Measurements from ENCODE around the gene MBTPS2.
"Not testable (repeated sequence)": the region's sequence is repeated elsewhere in the genome, so short reads cannot be mapped to it uniquely, and the experiment has no call there.

MBTPS2 gene

DNA sequence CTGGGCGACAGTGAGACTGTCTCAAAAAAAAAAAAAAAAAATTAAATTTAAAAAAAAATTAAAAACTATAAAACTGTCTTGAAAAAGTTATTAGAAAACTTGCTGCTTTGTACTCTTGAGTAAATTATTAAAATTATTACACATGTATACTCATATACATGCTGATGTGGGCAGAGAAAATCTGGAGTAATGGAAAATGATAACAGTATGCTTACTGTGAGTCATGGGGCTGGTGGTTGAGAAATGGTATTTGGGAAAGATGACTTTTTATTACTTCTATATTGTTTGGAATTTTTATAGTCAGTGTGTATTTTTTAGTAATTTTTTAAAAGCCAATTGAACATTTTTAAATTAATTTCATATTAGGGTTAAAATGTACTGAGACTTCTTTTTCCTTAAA, 23.8 kb downstream of the MBTPS2 start:
- no peaks in the 10 kb centered on the region for H3K27me3 ChIP-seq (ENCODE audit: insufficient read depth, insufficient read length)
- H3K9ac ChIP-seq (ENCODE audit: insufficient read length, low read depth): no peak overlapping the region
- H3K4me1 ChIP-seq (ENCODE audit: insufficient read depth, insufficient read length): no peaks in the 10 kb centered on the region
- H3K9me3 ChIP-seq (ENCODE audit: insufficient read depth, low read length): no peaks in the 10 kb centered on the region
- TF ChIP-seq ZNF274 (IDR thresholded peaks at IDR 0.05; ENCODE audit: low read depth, low read length) (no peak), YY1 (IDR thresholded peaks at IDR 0.05; ENCODE audit: insufficient read depth, insufficient read length) (no peak), SUZ12 (IDR thresholded peaks at IDR 0.05; ENCODE audit: extremely low read depth, insufficient read depth, insufficient read length) (no peak)
- H3K4me3 ChIP-seq (ENCODE audit: insufficient read length, low read depth): no peak overlapping the region
- no peaks in the 10 kb centered on the region for H3K36me3 ChIP-seq (ENCODE audit: insufficient read depth, insufficient read length, low read length)
- no peak for DNase-seq (ENCODE audit: low read depth, low spot score)

DNA sequence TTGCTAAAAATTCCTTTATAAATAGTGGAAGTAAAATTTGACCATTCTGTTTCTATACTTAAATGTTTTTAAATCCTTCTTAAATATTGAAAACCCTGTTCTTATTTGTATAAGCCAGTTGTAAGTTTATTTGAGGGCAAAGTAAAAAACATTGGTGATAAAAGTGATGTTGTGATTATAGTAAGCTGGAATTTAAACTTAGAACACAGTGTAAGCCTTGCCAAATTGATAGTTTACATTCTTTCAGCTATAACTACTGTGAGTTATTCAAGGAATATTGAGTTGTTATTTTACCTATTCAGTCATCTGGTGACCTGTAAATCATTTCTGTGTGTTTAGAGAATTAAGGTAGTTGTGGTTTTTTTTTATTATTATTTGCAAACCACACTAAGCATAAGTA, 26.0 kb downstream of the MBTPS2 start:
- Histone ChIP-seq H3K9ac (ENCODE audit: insufficient read length, low read depth) (no peak overlapping the region), H3K4me3 (ENCODE audit: insufficient read length, low read depth) (no peak overlapping the region), H3K27me3 (ENCODE audit: insufficient read depth, insufficient read length) (no peaks in the 10 kb centered on the region), H3K9me3 (ENCODE audit: insufficient read depth, low read length) (no peaks in the 10 kb centered on the region), H3K4me1 (ENCODE audit: insufficient read depth, insufficient read length) (no peaks in the 10 kb centered on the region), H3K36me3 (ENCODE audit: insufficient read depth, insufficient read length, low read length) (peaks cover 10% of the 10 kb centered on the region)
- DNase-seq (ENCODE audit: low read depth, low spot score): no peak
- TF ChIP-seq SUZ12 (IDR thresholded peaks at IDR 0.05; ENCODE audit: extremely low read depth, insufficient read depth, insufficient read length) (no peak), YY1 (IDR thresholded peaks at IDR 0.05; ENCODE audit: insufficient read depth, insufficient read length) (no peak)

GRCh38 chrX:21870494-21870893, 31.1 kb downstream of the MBTPS2 start:
- H3K9me3 ChIP-seq (ENCODE audit: insufficient read depth, low read length): no peaks in the 10 kb centered on the region

GRCh38 chrX:21873063-21873775, 33.8 kb downstream of the MBTPS2 start:
- H3K4me3 ChIP-seq (ENCODE audit: insufficient read length, low read depth): no peak overlapping the region
- no peaks in the 10 kb centered on the region for H3K4me1 ChIP-seq (ENCODE audit: insufficient read depth, insufficient read length)
- DNase-seq (ENCODE audit: low read depth, low spot score): no peak
- peaks cover 14% of the 10 kb centered on the region for H3K36me3 ChIP-seq (ENCODE audit: insufficient read depth, insufficient read length, low read length)
- H3K9me3 ChIP-seq (ENCODE audit: insufficient read depth, low read length): no peaks in the 10 kb centered on the region
- H3K27me3 ChIP-seq (ENCODE audit: insufficient read depth, insufficient read length): no peaks in the 10 kb centered on the region
- TF ChIP-seq SUZ12 (IDR thresholded peaks at IDR 0.05; ENCODE audit: extremely low read depth, insufficient read depth, insufficient read length): no peak
- H3K9ac ChIP-seq (ENCODE audit: insufficient read length, low read depth): no peak overlapping the region

More at GRCh38 chrX:21870494-21870893, 31.1 kb downstream of the MBTPS2 start:
- H3K27me3 ChIP-seq (ENCODE audit: insufficient read depth, insufficient read length): no peaks in the 10 kb centered on the region
- peaks cover 10% of the 10 kb centered on the region for H3K36me3 ChIP-seq (ENCODE audit: insufficient read depth, insufficient read length, low read length)
- H3K4me1 ChIP-seq (ENCODE audit: insufficient read depth, insufficient read length): no peaks in the 10 kb centered on the region
- no peak overlapping the region for H3K9ac ChIP-seq (ENCODE audit: insufficient read length, low read depth)
- no peak for DNase-seq (ENCODE audit: low read depth, low spot score)
- H3K4me3 ChIP-seq (ENCODE audit: insufficient read length, low read depth): no peak overlapping the region
- TF ChIP-seq SUZ12 (IDR thresholded peaks at IDR 0.05; ENCODE audit: extremely low read depth, insufficient read depth, insufficient read length) (no peak), ZNF274 (IDR thresholded peaks at IDR 0.05; ENCODE audit: low read depth, low read length) (no peak), YY1 (IDR thresholded peaks at IDR 0.05; ENCODE audit: insufficient read depth, insufficient read length) (no peak)

DNA sequence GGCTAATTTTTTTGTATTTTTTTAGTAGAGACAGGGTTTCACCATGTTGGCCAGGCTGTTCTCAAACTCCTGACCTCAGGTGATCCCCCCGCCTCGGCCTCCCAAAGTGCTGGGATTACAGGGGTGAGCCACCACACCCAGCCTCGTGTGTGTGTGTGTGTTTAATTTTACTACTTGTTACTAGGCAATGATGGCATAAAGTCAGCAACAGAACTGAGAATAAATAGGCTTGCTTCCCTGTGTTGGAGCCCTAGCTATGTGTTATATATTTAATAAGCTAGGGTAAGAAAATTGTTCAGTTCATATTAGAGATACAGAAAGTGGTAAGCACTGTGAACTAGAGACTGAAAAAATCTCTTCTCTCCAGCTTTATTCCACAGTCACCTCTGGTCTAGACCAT, 34.8 kb downstream of the MBTPS2 start:
- H3K9ac ChIP-seq (ENCODE audit: insufficient read length, low read depth); DNase-seq (ENCODE audit: low read depth, low spot score): not testable (repeated sequence)

DNA sequence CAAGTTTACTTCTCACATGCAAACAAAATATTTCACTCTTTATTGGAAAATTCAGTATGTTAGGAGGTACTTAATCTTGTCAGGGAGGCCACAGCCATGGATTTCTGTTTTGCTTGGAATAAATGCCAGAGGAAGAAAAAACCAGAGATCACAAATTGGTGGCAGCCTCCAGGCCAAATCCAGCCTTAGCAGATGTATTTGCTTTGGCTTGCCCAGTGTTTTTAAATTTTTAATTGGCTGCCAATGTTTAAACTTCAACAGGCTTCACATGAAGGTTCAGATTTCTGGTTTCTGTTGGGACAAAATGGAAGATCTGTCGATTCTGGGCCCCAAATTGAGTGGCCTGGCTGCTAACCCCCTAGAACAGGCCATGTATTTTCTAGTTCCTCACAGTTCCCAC, 35.6 kb downstream of the MBTPS2 start:
- Histone ChIP-seq H3K4me3 (ENCODE audit: insufficient read length, low read depth) (no peak overlapping the region), H3K9me3 (ENCODE audit: insufficient read depth, low read length) (no peaks in the 10 kb centered on the region), H3K36me3 (ENCODE audit: insufficient read depth, insufficient read length, low read length) (peaks cover 8% of the 10 kb centered on the region), H3K4me1 (ENCODE audit: insufficient read depth, insufficient read length) (no peaks in the 10 kb centered on the region), H3K9ac (ENCODE audit: insufficient read length, low read depth) (no peak overlapping the region), H3K27me3 (ENCODE audit: insufficient read depth, insufficient read length) (no peaks in the 10 kb centered on the region)
- no peak for DNase-seq (ENCODE audit: low read depth, low spot score)
- TF ChIP-seq YY1 (IDR thresholded peaks at IDR 0.05; ENCODE audit: insufficient read depth, insufficient read length) (no peak), SUZ12 (IDR thresholded peaks at IDR 0.05; ENCODE audit: extremely low read depth, insufficient read depth, insufficient read length) (no peak), ZNF274 (IDR thresholded peaks at IDR 0.05; ENCODE audit: low read depth, low read length) (no peak)

More for the DNA sequence above, 34.8 kb downstream of the MBTPS2 start:
- not testable (repeated sequence) for H3K9me3 ChIP-seq (ENCODE audit: insufficient read depth, low read length); H3K27me3 ChIP-seq (ENCODE audit: insufficient read depth, insufficient read length); H3K4me3 ChIP-seq (ENCODE audit: insufficient read length, low read depth); H3K4me1 ChIP-seq (ENCODE audit: insufficient read depth, insufficient read length)
- H3K36me3 ChIP-seq (ENCODE audit: insufficient read depth, insufficient read length, low read length): peaks cover 15% of the 10 kb centered on the region

- Histone ChIP-seq H3K4me3 (ENCODE audit: insufficient read length, low read depth) (no peak overlapping the region), H3K9ac (ENCODE audit: insufficient read length, low read depth) (no peak overlapping the region), H3K36me3 (ENCODE audit: insufficient read depth, insufficient read length, low read length) (peaks cover 22% of the 10 kb centered on the region), H3K9me3 (ENCODE audit: insufficient read depth, low read length) (no peaks in the 10 kb centered on the region), H3K4me1 (ENCODE audit: insufficient read depth, insufficient read length) (no peaks in the 10 kb centered on the region), H3K27me3 (ENCODE audit: insufficient read depth, insufficient read length) (no peaks in the 10 kb centered on the region)
- DNase-seq (ENCODE audit: low read depth, low spot score): no peak
- TF ChIP-seq ZNF274 (IDR thresholded peaks at IDR 0.05; ENCODE audit: low read depth, low read length) (no peak), SUZ12 (IDR thresholded peaks at IDR 0.05; ENCODE audit: extremely low read depth, insufficient read depth, insufficient read length) (no peak), YY1 (IDR thresholded peaks at IDR 0.05; ENCODE audit: insufficient read depth, insufficient read length) (no peak)
These were observed 42.6 kb downstream of the MBTPS2 start for GRCh38 chrX:21881881-21882574.

Data from NT2/D1 (cell line).